ENCODE data around the gene LAX1.

Gene LAX1

DNA sequence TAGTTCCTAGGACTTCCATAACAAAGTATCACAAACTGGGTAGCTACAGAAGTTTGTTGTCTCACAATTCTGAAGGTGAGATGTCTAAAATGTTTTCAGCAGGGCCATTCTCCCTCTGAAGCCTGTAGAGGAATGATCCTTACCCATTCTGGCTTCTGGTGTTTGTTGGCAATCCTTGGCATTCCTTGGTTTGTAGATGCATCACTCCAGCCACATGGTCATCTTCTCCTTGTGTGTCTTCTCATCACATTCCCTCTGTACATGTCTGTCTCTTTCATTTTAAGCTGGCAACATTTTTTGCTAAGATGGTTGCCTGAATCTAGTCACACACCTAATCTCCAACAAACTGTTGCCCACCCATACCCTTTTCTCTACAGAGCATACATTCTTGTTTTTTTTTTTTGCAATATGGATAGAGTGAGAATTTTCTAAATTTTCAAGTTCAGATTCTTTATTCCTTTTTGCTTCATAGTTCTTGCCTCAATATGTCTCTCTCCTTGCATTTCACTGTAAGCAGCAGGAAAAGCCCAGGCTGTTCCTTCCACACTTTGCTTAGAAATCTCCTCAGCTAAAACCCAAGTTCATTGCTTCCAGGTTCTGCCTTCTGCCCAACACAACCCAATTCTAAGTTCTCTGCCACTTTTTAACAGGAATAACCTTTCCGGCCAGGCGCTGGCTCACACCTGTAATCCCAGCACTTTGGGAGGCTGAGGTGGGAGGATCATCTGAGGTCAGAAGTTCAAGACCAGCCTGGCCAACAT is 48.8 kb downstream of the LAX1 start:
- Histone ChIP-seq H3K9me3 (ENCODE audit: insufficient read depth, low read length) (no peaks in the 10 kb centered on the region), H3K27me3 (ENCODE audit: insufficient read depth, insufficient read length) (no peaks in the 10 kb centered on the region), H3K4me3 (ENCODE audit: insufficient read length, low read depth) (no peak overlapping the region), H3K4me1 (ENCODE audit: insufficient read depth, insufficient read length) (no peaks in the 10 kb centered on the region), H3K9ac (ENCODE audit: insufficient read length, low read depth) (no peak overlapping the region), H3K36me3 (ENCODE audit: insufficient read depth, insufficient read length, low read length) (peaks cover 88% of the 10 kb centered on the region)
- DNase-seq (ENCODE audit: low read depth, low spot score), result no peak
- TF ChIP-seq YY1 (IDR thresholded peaks at IDR 0.05; ENCODE audit: insufficient read depth, insufficient read length) (no peak), SUZ12 (IDR thresholded peaks at IDR 0.05; ENCODE audit: extremely low read depth, insufficient read depth, insufficient read length) (no peak), ZNF274 (IDR thresholded peaks at IDR 0.05; ENCODE audit: low read depth, low read length) (no peak)

- no peaks in the 10 kb centered on the region for H3K9me3 ChIP-seq (ENCODE audit: insufficient read depth, low read length)
- DNase-seq (ENCODE audit: low read depth, low spot score), result no peak
- TF ChIP-seq SUZ12 (IDR thresholded peaks at IDR 0.05; ENCODE audit: extremely low read depth, insufficient read depth, insufficient read length) (no peak), ZNF274 (IDR thresholded peaks at IDR 0.05; ENCODE audit: low read depth, low read length) (no peak)
- H3K9ac ChIP-seq (ENCODE audit: insufficient read length, low read depth), result no peak overlapping the region
- H3K27me3 ChIP-seq (ENCODE audit: insufficient read depth, insufficient read length), result no peaks in the 10 kb centered on the region
- no peaks in the 10 kb centered on the region for H3K4me1 ChIP-seq (ENCODE audit: insufficient read depth, insufficient read length)
- no peak overlapping the region for H3K4me3 ChIP-seq (ENCODE audit: insufficient read length, low read depth)
- H3K36me3 ChIP-seq (ENCODE audit: insufficient read depth, insufficient read length, low read length), result peaks cover 91% of the 10 kb centered on the region
Measured at GRCh38 chr1:203818399-203818798, 53.4 kb downstream of the LAX1 start.

DNA sequence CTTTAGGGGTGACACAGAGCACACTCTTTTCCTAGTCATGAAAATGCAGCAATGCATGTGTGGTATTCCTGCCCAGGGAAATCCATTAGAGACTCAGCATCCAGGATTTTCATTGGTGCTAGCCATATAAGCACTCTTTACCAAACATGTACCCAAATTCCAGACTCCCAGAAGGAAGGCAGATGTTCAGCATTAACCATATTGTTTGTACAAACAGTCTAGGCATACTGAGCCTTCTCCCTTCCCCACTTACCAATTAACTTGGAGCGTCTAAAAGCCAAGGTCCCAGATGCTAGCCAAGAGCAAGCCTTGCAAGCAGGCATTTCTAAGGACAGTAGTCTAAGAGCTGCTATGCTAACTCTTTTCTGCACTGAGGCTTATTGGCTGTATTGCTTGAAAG is 58.3 kb downstream of the LAX1 start:
- Histone ChIP-seq H3K4me3 (ENCODE audit: insufficient read length, low read depth) (no peak overlapping the region), H3K9ac (ENCODE audit: insufficient read length, low read depth) (no peak overlapping the region), H3K9me3 (ENCODE audit: insufficient read depth, low read length) (no peaks in the 10 kb centered on the region), H3K4me1 (ENCODE audit: insufficient read depth, insufficient read length) (no peaks in the 10 kb centered on the region), H3K36me3 (ENCODE audit: insufficient read depth, insufficient read length, low read length) (peaks cover 95% of the 10 kb centered on the region), H3K27me3 (ENCODE audit: insufficient read depth, insufficient read length) (no peaks in the 10 kb centered on the region)
- no peak for DNase-seq (ENCODE audit: low read depth, low spot score)
- TF ChIP-seq ZNF274 (IDR thresholded peaks at IDR 0.05; ENCODE audit: low read depth, low read length), result no peak
- TF ChIP-seq SUZ12 (IDR thresholded peaks at IDR 0.05; ENCODE audit: extremely low read depth, insufficient read depth, insufficient read length), result no peak
- TF ChIP-seq YY1 (IDR thresholded peaks at IDR 0.05; ENCODE audit: insufficient read depth, insufficient read length), result no peak

Measured in NT2/D1 (cell line).